ENCODE data around the gene COX14. TPM values are rescaled to one million over a fixed set of nuclear protein-coding genes. Genes with fewer than 3 reads are reported as not detected.
A peak's percentile ranks its signal among the peaks of the same experiment; 100 is the strongest.

The COX14 gene
- total and polyA plus RNA-seq, 2 experiments from 2014 or later, result 53.4 to 122 TPM

GRCh38 chr12:50085615-50086072, 26.4 kb upstream of the COX14 start:
- in situ Hi-C loops (cut with MboI), result no loop called here

DNA sequence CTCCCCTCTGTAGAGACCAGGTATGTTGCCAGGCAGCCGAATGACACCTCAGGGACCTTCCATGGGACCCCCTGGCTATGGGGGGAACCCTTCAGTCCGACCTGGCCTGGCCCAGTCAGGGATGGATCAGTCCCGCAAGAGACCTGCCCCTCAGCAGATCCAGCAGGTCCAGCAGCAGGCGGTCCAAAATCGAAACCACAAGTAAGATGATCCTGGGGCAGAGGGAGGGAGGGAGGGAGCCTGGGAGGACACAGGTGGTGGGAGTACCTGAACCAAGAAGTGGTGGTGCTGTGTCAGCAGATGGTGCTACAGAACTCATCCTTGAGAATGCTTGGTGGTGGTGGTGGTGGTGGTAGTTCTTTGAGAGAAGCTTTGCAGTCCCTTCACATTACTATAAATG, 25.9 kb upstream of the COX14 start:
- Histone ChIP-seq H3K9ac (peak overlapping the region; percentile 88), H3K9me2 (ENCODE audit: insufficient read depth) (no peaks in the 10 kb centered on the region), H3K4me2 (ENCODE audit: unreplicated experiment) (peak overlapping the region; percentile 98), H3K9me3 (ENCODE audit: low read depth) (no peaks in the 10 kb centered on the region), H3K27ac (no peak overlapping the region), H3K79me2 (ENCODE audit: insufficient read depth) (peaks cover 39% of the 10 kb centered on the region), H3K4me1 (ENCODE audit: insufficient read depth) (peaks cover 31% of the 10 kb centered on the region), H3K36me3 (ENCODE audit: low read depth) (peaks cover 17% of the 10 kb centered on the region), H2AFZ (no peak overlapping the region), H3F3A (ENCODE audit: insufficient read depth) (peaks cover 39% of the 10 kb centered on the region), H3K4me3 (peak overlapping the region; percentile 90), H3K27me3 (replicated peaks; ENCODE audit: insufficient read depth) (no peaks in the 10 kb centered on the region), H4K20me1 (ENCODE audit: insufficient read depth) (no peaks in the 10 kb centered on the region)
- in situ Hi-C loops (cut with MboI), result no loop called here
- TF ChIP-seq EZH2 (IDR thresholded peaks at IDR 0.05; ENCODE audit: insufficient read depth, poor library complexity, severe bottlenecking) (no peak), EZH2phosphoT487 (IDR thresholded peaks at IDR 0.05; ENCODE audit: insufficient read depth, low read depth) (no peak)
- 67 to 71% methylated on average over 5 of the region's 5 CpGs for WGBS, 2 experiments (ENCODE audit: low coverage in 1 of 2, low lambda C conversion rate in 2 of 2, missing lambda C conversion rate in 2 of 2)
- no peak for DNase-seq

More at GRCh38 chr12:50085615-50086072, 26.4 kb upstream of the COX14 start:
- Histone ChIP-seq H3K27me3 (replicated peaks; ENCODE audit: insufficient read depth) (no peaks in the 10 kb centered on the region), H2AFZ (peak overlapping the region; percentile 93; the same call in 1 of the 2 replicates), H3K36me3 (ENCODE audit: low read depth) (peaks cover 17% of the 10 kb centered on the region), H3K4me3 (peak overlapping the region; percentile 90), H3K79me2 (ENCODE audit: insufficient read depth) (peaks cover 39% of the 10 kb centered on the region), H3K4me2 (ENCODE audit: unreplicated experiment) (peak overlapping the region; percentile 98), H3K9ac (peak overlapping the region; percentile 88), H3K9me3 (ENCODE audit: low read depth) (no peaks in the 10 kb centered on the region), H3F3A (ENCODE audit: insufficient read depth) (peaks cover 39% of the 10 kb centered on the region), H3K9me2 (ENCODE audit: insufficient read depth) (no peaks in the 10 kb centered on the region), H3K4me1 (ENCODE audit: insufficient read depth) (peaks cover 31% of the 10 kb centered on the region), H3K27ac (peak overlapping the region; percentile 66; the same call in 1 of the 2 replicates), H4K20me1 (ENCODE audit: insufficient read depth) (no peaks in the 10 kb centered on the region)
- DNase-seq, result peak; percentile 42
- 0 to 1% methylated on average over 5 to 8 of the region's 8 CpGs for WGBS, 2 experiments (ENCODE audit: low coverage in 1 of 2, low lambda C conversion rate in 2 of 2, missing lambda C conversion rate in 2 of 2)
- TF ChIP-seq EZH2 (IDR thresholded peaks at IDR 0.05; ENCODE audit: insufficient read depth, poor library complexity, severe bottlenecking) (no peak), EZH2phosphoT487 (IDR thresholded peaks at IDR 0.05; ENCODE audit: insufficient read depth, low read depth) (no peak)

- H3K9ac ChIP-seq, result 0 out of 2 replicates have a peak overlapping the region, but pooled peaks have one; percentile 38
- no peak for TF ChIP-seq EZH2phosphoT487 (IDR thresholded peaks at IDR 0.05; ENCODE audit: insufficient read depth, low read depth)
- TF ChIP-seq EZH2 (IDR thresholded peaks at IDR 0.05; ENCODE audit: insufficient read depth, poor library complexity, severe bottlenecking), result no peak
- H3K9me2 ChIP-seq (ENCODE audit: insufficient read depth), result no peaks in the 10 kb centered on the region
- DNase-seq, result no peak
- H3K36me3 ChIP-seq (ENCODE audit: low read depth), result peaks cover 18% of the 10 kb centered on the region
- peaks cover 31% of the 10 kb centered on the region for H3K4me1 ChIP-seq (ENCODE audit: insufficient read depth)
- no peak overlapping the region for H3K4me3 ChIP-seq
- peaks cover 39% of the 10 kb centered on the region for H3F3A ChIP-seq (ENCODE audit: insufficient read depth)
- H3K79me2 ChIP-seq (ENCODE audit: insufficient read depth), result peaks cover 39% of the 10 kb centered on the region
- no peak overlapping the region for H3K4me2 ChIP-seq (ENCODE audit: unreplicated experiment)
- 70 to 73% methylated on average over 9 of the region's 9 CpGs for WGBS, 2 experiments (ENCODE audit: low coverage in 1 of 2, low lambda C conversion rate in 2 of 2, missing lambda C conversion rate in 2 of 2)
- H3K27me3 ChIP-seq (replicated peaks; ENCODE audit: insufficient read depth), result no peaks in the 10 kb centered on the region
- H2AFZ ChIP-seq, result no peak overlapping the region
- no peaks in the 10 kb centered on the region for H3K9me3 ChIP-seq (ENCODE audit: low read depth)
- H3K27ac ChIP-seq, result peak overlapping the region; percentile 82
- no peaks in the 10 kb centered on the region for H4K20me1 ChIP-seq (ENCODE audit: insufficient read depth)
- in situ Hi-C loops (cut with MboI), result no loop called here
These were observed 24.9 kb upstream of the COX14 start for GRCh38 chr12:50087151-50087550.

- H3K4me3 ChIP-seq, result peak overlapping the region; percentile 32
- TF ChIP-seq EZH2phosphoT487 (IDR thresholded peaks at IDR 0.05; ENCODE audit: insufficient read depth, low read depth) (no peak), EZH2 (IDR thresholded peaks at IDR 0.05; ENCODE audit: insufficient read depth, poor library complexity, severe bottlenecking) (no peak)
- no peaks in the 10 kb centered on the region for H3K9me2 ChIP-seq (ENCODE audit: insufficient read depth)
- peak; percentile 91 for DNase-seq
- H3K9me3 ChIP-seq (ENCODE audit: low read depth), result no peaks in the 10 kb centered on the region
- peak overlapping the region; percentile 82 for H3K27ac ChIP-seq
- peaks cover 26% of the 10 kb centered on the region for H3K36me3 ChIP-seq (ENCODE audit: low read depth)
- H3F3A ChIP-seq (ENCODE audit: insufficient read depth), result peaks cover 39% of the 10 kb centered on the region
- H3K79me2 ChIP-seq (ENCODE audit: insufficient read depth), result peaks cover 39% of the 10 kb centered on the region
- peak overlapping the region; percentile 64 for H3K9ac ChIP-seq
- no peak overlapping the region for H2AFZ ChIP-seq
- no peaks in the 10 kb centered on the region for H4K20me1 ChIP-seq (ENCODE audit: insufficient read depth)
- in situ Hi-C loops (cut with MboI), result no loop called here
- H3K27me3 ChIP-seq (replicated peaks; ENCODE audit: insufficient read depth), result no peaks in the 10 kb centered on the region
- WGBS, 2 experiments (ENCODE audit: low coverage in 1 of 2, low lambda C conversion rate in 2 of 2, missing lambda C conversion rate in 2 of 2), result 17 to 21% methylated on average over 3 of the region's 3 CpGs
- H3K4me2 ChIP-seq (ENCODE audit: unreplicated experiment), result peak overlapping the region; percentile 81
- peaks cover 31% of the 10 kb centered on the region for H3K4me1 ChIP-seq (ENCODE audit: insufficient read depth)
These were observed 24.0 kb upstream of the COX14 start for GRCh38 chr12:50087995-50088394.
